ENCODE results near the gene MITD1. TPM values are rescaled to one million over a fixed set of nuclear protein-coding genes. Genes with fewer than 3 reads are reported as not detected.
"Not testable (repeated sequence)": the region's sequence is repeated elsewhere in the genome, so short reads cannot be mapped to it uniquely, and the experiment has no call there.

The MITD1 gene
- total RNA-seq, 1 experiment from 2014 or later = 45.7 TPM

DNA sequence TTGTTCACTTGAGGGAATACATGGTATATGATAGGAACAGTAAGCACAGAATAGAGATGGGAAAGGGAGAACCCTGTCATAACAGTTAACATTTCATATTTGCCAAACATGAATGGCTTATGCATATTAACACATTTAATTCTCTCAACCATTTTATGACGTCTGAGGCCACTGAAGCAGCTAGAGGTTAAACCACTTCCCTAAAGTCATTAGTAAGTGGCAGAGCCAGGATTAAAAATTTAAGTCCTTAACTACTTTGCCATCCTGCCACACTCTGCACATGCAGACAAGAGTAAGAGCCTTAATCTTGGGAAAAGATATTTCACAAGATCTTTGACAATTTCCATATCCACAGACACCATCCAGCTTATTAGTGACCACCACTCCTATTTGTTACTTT lies 24.0 kb downstream of the MITD1 start:
- DNase-seq (ENCODE audit: extremely low read depth, low read depth) = no peak

- peak; percentile 87 for DNase-seq (ENCODE audit: extremely low read depth, low read depth)
These were observed 26.0 kb downstream of the MITD1 start, which contains the start of the genes LIPT1 and TSGA10 for GRCh38 chr2:99154643-99155536. Gene LIPT1 (plus strand): TSS chr2:99154967. CDS start chr2:99161958, 6,991 bp downstream. Gene TSGA10 (minus strand): TSS chr2:99154942. CDS start chr2:99109439, 45,503 bp downstream.

DNA sequence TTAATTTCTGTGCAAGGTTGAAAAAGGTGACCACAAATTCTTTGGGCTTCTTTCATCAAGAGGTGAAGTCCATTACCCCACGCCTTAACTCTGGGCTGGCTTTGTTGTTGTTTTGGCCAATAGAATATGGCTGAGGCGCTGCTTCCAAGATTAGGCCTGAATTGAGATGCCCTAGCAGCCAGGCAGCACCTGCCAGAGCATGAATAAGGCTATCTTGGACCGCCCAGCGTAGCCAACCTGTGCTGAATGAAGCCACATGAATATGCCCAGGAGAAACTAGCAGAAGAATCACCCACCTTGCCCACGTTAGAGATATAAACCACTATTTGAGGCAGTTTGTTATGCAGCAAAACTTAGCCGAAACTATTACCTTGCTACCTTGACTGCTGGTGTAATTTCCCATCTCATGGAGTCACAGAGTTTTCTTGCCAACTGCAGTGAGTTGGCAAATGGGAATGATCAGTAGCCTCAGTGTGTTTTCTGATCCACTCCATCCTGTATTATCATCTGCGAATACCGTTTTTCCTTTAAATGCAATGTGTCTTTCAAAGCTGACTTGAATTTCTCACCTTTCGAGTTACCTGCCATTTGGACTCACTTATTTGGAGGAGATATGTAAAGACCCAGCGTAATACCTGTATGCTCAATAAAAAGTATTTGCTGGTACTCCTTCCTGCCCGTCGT lies 26.8 kb downstream of the MITD1 start:
- DNase-seq (ENCODE audit: extremely low read depth, low read depth) = peak; percentile 22

DNA sequence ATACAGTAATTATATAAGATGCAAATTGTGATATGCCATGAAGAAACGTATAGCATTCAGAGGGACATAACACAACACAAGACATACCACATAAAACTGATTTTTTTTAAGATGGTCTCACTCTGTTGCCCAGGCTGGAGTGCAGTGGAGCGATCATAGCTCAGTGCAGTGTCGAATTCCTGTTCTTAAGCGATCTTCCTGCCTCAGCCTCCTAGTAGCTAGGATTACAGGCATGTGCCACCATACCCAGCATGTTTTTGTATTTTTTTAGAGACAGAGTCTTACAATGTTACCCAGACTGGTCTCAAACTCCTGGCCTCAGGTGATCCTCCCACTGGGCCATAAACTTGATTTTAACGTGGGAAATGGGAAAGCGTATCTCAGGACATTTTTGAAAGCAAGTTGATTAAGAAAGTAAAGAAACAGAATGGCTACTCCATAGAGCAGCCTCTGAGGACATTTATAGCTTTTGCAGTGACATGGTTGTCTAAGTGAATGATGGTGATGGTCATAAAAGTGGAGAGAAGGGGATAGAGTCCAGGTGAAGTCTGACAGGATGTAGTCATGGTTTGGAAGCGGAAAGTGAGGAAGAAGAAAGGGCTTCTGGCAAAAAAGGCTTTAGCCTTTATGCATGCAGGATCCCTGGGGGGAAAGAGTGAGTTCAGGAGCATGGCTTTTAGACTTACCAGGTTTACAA lies 28.5 kb downstream of the MITD1 start:
- DNase-seq (ENCODE audit: extremely low read depth, low read depth) = no peak

DNA sequence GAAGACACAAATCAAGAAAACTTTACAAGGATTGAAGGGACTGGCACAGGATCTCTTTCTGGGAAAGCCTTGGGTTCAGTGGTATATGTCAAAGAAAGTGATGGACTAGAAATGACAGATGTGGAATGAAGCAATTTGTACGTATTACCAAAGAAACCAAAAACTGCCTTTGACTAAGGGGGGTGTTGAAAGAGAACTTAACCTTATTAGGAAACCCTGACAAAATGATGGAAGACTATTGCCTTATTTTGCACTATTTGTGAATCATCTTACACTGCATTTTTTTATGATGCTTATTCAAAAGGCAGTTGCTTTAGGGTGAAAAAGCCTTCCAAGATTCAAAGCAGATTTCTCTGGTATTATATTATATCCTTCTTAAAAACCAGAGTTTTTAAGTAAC lies 30.2 kb downstream of the MITD1 start:
- DNase-seq (ENCODE audit: extremely low read depth, low read depth) = no peak

DNA sequence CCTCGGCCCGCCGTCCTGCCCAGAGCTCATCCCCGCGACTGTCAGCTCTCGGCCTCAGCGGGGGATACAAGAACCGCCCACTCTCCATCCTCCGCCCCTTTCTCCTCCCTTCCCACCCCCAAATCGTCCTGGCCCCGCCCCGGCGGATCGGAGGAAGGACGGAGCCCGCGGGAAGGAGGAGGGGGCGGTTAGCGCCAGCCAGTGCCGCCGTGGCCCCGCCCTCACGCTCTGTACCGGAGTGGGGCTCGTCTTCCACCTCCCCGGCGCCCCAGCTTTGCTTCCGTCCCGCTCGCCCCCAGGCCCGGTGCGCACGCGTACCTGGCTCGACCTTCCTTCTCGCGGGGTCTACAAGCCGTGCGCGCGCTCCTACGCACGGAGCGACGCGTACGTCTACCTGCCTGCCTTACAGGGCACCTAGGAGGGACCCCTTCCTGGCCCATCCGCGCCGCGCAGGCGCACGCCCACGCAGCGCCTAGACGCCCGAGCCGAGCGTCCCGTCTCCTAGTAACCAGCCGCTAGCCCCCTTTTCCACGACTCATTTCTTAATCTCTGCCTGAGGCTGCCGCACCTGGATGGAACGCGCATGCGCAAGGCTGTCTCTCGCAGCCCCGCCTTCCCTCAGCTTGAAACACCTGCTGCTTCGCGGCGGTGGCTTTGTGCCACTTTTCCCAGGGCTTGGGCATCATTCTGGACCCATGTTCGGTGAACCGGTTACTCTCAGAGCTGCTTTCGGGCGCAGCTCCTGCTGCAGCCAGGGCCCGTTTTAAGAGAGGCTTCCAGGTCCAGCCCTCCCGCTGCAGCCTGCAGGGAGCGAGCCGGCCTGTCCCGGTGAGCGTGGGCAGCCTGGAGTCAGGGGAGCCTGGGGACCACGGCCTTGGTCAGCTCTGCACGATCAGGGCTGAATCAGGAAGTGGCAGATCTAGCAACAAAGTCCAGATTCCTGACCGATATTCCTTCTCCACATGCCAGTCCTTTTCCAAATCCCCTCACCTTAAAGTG lies 39.4 kb downstream of the MITD1 start, which contains the start of gene C2orf15:
TSS of gene C2orf15 (plus strand) at position 598 of the 999 bp plus-strand sequence. CDS start 8,852 bp downstream, outside the sequence.
- DNase-seq (ENCODE audit: extremely low read depth, low read depth) = peak; percentile 81

- DNase-seq (ENCODE audit: extremely low read depth, low read depth) = peak; percentile 2
These were observed 40.1 kb downstream of the MITD1 start for GRCh38 chr2:99140860-99141109.

DNA sequence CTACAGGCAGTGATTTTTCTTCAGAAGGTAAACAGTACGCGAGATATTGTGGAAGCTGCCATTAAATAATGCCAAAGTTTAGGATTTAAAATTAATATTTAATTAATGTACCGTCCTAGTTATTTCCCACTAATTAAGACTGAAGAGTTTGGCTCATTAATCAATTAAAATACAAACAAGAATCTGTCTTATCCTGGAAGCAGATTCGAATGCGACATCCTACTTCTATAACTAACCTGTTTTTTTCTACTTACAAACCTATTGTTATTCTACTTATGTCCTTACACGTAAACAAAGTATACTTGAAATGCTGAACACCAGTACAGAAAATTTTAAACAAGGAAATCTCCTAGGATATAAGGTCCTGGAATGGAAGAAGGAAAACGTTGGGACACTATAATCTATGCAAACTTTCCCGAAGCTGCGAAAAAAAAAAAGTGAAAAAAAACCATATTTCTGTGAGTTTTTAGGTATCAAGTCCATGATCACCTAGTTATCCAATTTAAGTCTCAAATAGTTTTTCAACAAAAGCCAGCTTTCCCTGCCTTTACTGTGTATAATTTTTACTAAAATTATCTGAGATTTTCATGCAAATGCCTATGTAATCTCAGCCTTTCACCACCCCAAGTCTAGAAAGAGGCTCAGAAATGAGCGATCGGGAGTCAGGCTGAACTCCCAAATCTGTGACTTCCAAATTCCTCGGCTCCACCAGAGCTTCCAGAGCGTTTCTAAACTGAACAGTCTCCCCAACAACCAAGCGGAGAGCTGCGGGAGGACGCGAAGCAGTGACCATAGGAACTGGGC lies 40.6 kb downstream of the MITD1 start:
- DNase-seq (ENCODE audit: extremely low read depth, low read depth) = no peak

- no peak for DNase-seq (ENCODE audit: extremely low read depth, low read depth)
These were observed 41.9 kb downstream of the MITD1 start for GRCh38 chr2:99139003-99139402.

- not testable (repeated sequence) for DNase-seq (ENCODE audit: extremely low read depth, low read depth)
These were observed 45.8 kb downstream of the MITD1 start for GRCh38 chr2:99135044-99135556.

DNA sequence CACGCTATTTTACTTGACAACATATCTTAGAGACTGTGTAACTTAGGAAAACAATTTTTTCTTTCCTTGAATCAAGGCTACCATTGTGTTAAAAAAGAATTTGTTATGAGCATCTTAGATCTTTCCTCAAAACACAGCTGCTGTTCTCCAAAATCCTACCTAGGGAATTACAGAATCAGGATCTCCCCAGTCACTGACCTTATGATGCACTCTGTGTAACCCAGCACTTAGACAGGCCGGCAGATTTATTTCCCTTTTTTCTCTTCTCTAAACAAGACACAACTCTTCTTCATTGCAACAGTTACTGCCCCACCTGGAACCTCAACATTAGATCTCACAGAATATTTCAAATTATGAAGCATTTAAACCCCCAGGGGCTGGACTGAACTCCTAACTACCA lies 52.9 kb downstream of the MITD1 start:
- DNase-seq (ENCODE audit: extremely low read depth, low read depth) = no peak

Small RNA genes within 50 kb of the gene (small RNA-seq; reads per million reads assigned to genes)
- 0 reads per million in 2 experiments for gene AC092587.1

Other genes starting within 250 kb of the MITD1 start
- 0.09 and 0.22 TPM in 2 replicates for gene CRACDL, start 244.8 kb downstream of the MITD1 start, total RNA-seq (2014; rRNA removed; shearing (Covaris generic))
- gene C2orf15, start 39.4 kb downstream of the MITD1 start, total RNA-seq (2014; rRNA removed; shearing (Covaris generic)) = 0.27 TPM in 1 of 2 replicates, not detected in the other
- 8.1 and 9.2 TPM in 2 replicates for gene TSGA10, start 26.1 kb downstream of the MITD1 start, total RNA-seq (2014; rRNA removed; shearing (Covaris generic))
- gene LIPT1, start 26.1 kb downstream of the MITD1 start, total RNA-seq (2014; rRNA removed; shearing (Covaris generic)) = 18.6 and 20.6 TPM in 2 replicates
- gene MRPL30, start 126 bp upstream of the MITD1 start, total RNA-seq (2014; rRNA removed; shearing (Covaris generic)) = 115 and 119 TPM in 2 replicates
- gene LYG2, start 74.6 kb upstream of the MITD1 start, total RNA-seq (2014; rRNA removed; shearing (Covaris generic)) = not detected in 2 replicates
- 0.43 and 0.69 TPM in 2 replicates for gene LYG1, start 120.1 kb upstream of the MITD1 start, total RNA-seq (2014; rRNA removed; shearing (Covaris generic))
- gene TXNDC9, start 155.3 kb upstream of the MITD1 start, total RNA-seq (2014; rRNA removed; shearing (Covaris generic)) = 63.1 and 66.5 TPM in 2 replicates
- gene EIF5B, start 156.3 kb upstream of the MITD1 start, total RNA-seq (2014; rRNA removed; shearing (Covaris generic)) = 17.2 and 26.2 TPM in 2 replicates

Measured in NCI-H460 (cell line).